Ishikawa (cell line): ENCODE measurements around the gene HS3ST5.

Source experiments
- CEBPB ChIP-seq: IDR thresholded peaks from 2 replicates; pipeline ENCODE4 v1.6.1; 2012
- CREB1 ChIP-seq: IDR thresholded peaks from 2 replicates; pipeline ENCODE4 v1.6.1; 2012; ENCODE audit warnings: low read depth
- EGR1 ChIP-seq: IDR thresholded peaks from 2 replicates; pipeline ENCODE4 v1.6.1; 2012
- EP300 ChIP-seq: IDR thresholded peaks from 2 replicates; pipeline ENCODE4 v1.6.1; 2012; ENCODE audit warnings: borderline replicate concordance
- FOXM1 ChIP-seq: IDR thresholded peaks from 2 replicates; pipeline ENCODE4 v1.6.1; 2012; ENCODE audit warnings: low read depth, borderline replicate concordance
- MAX ChIP-seq: IDR thresholded peaks from 2 replicates; pipeline ENCODE4 v1.6.1; 2012
- NFIC ChIP-seq: IDR thresholded peaks from 2 replicates; pipeline ENCODE4 v1.6.1; 2012
- RAD21 ChIP-seq: IDR thresholded peaks from 2 replicates; pipeline ENCODE4 v1.6.1; 2012; ENCODE audit warnings: low read depth
- REST ChIP-seq: IDR thresholded peaks from 2 replicates; pipeline ENCODE4 v1.6.1; 2012; ENCODE audit warnings: low read depth, mild to moderate bottlenecking
- TAF1 ChIP-seq: IDR thresholded peaks from 2 replicates; pipeline ENCODE4 v1.6.1; 2012; ENCODE audit warnings: low read depth, mild to moderate bottlenecking
- TCF12 ChIP-seq: IDR thresholded peaks from 2 replicates; pipeline ENCODE4 v1.6.1; 2012; ENCODE audit warnings: low read depth
- TEAD4 ChIP-seq: IDR thresholded peaks from 2 replicates; pipeline ENCODE4 v1.6.1; 2012
- USF1 ChIP-seq: IDR thresholded peaks from 2 replicates; pipeline ENCODE4 v1.6.1; 2012
- YY1 ChIP-seq: IDR thresholded peaks from 2 replicates; pipeline ENCODE4 v1.6.1; 2012; ENCODE audit warnings: low read depth
- ZBTB7A ChIP-seq: IDR thresholded peaks from 2 replicates; pipeline ENCODE4 v1.6.1; 2012; ENCODE audit warnings: low read depth

HS3ST5 gene

GRCh38 chr6:114277220-114277619, 65.6 kb downstream of the HS3ST5 start:
- no peak for TF ChIP-seq EGR1
- TF ChIP-seq ZBTB7A: no peak
- no peak for TF ChIP-seq TEAD4
- no peak for TF ChIP-seq NFIC
- no peak for TF ChIP-seq CREB1
- TF ChIP-seq USF1: no peak
- no peak for TF ChIP-seq RAD21
- no peak for TF ChIP-seq FOXM1
- TF ChIP-seq TAF1: no peak
- TF ChIP-seq EP300: no peak
- TF ChIP-seq CEBPB: no peak
- TF ChIP-seq YY1: no peak
- no peak for TF ChIP-seq TCF12
- TF ChIP-seq REST: no peak

- TF ChIP-seq TCF12 (no peak), USF1 (no peak), MAX (no peak), YY1 (no peak), ZBTB7A (no peak), TAF1 (no peak), TEAD4 (no peak), CEBPB (no peak), NFIC (no peak), EGR1 (no peak), RAD21 (no peak), FOXM1 (no peak), EP300 (no peak), CREB1 (no peak), REST (no peak)
These were observed 66.0 kb downstream of the HS3ST5 start for GRCh38 chr6:114276783-114277182.

- TF ChIP-seq ZBTB7A: no peak
- no peak for TF ChIP-seq NFIC
- no peak for TF ChIP-seq EP300
- no peak for TF ChIP-seq RAD21
- no peak for TF ChIP-seq FOXM1
- no peak for TF ChIP-seq CEBPB
- TF ChIP-seq REST: no peak
- TF ChIP-seq TCF12: no peak
These were observed 68.0 kb downstream of the HS3ST5 start for GRCh38 chr6:114274836-114275235.

GRCh38 chr6:114272582-114272981, 70.2 kb downstream of the HS3ST5 start:
- TF ChIP-seq CREB1 (no peak), REST (no peak), EGR1 (no peak), TCF12 (no peak), NFIC (no peak), YY1 (no peak), CEBPB (no peak), USF1 (no peak), TAF1 (no peak), TEAD4 (no peak), EP300 (no peak)
